CD4-positive, alpha-beta T cell treated with Interleukin-17A for 1 hour (primary cell): Measurements from ENCODE around the gene KRTAP4-6.
"Not testable (repeated sequence)": the region's sequence is repeated elsewhere in the genome, so short reads cannot be mapped to it uniquely, and the experiment has no call there.

Source experiments
- DNase-seq: peaks from one replicate; pipeline ENCODE4 v3.0.0-alpha.2; 2020

KRTAP4-6 gene

GRCh38 chr17:41145261-41145660, 4.9 kb upstream of the KRTAP4-6 start:
- DNase-seq = no peak

- no peak for DNase-seq
Observed at GRCh38 chr17:41144846-41145245, 4.5 kb upstream of the KRTAP4-6 start.

- no peak for DNase-seq
Observed at GRCh38 chr17:41141361-41141760, 1.0 kb upstream of the KRTAP4-6 start.

- not testable (repeated sequence) for DNase-seq
Observed at GRCh38 chr17:41139865-41140264, 479 bp downstream of the KRTAP4-6 start.

- DNase-seq = no peak
Observed at GRCh38 chr17:41133880-41134735, 6.2 kb downstream of the KRTAP4-6 start.

GRCh38 chr17:41131979-41132378, 8.4 kb downstream of the KRTAP4-6 start:
- DNase-seq = no peak

- DNase-seq = no peak
Observed at GRCh38 chr17:41127371-41127770, 13.0 kb downstream of the KRTAP4-6 start.

GRCh38 chr17:41126412-41126811, 13.9 kb downstream of the KRTAP4-6 start:
- DNase-seq = no peak

GRCh38 chr17:41125064-41125463, 15.3 kb downstream of the KRTAP4-6 start:
- DNase-seq = no peak

GRCh38 chr17:41123991-41124371, 16.4 kb downstream of the KRTAP4-6 start, which contains the start of gene KRTAP4-12:
KRTAP4-12 (minus strand) TSS chr17:41124182; CDS start chr17:41124122, 60 bp downstream.
- DNase-seq = not testable (repeated sequence)

- DNase-seq = not testable (repeated sequence)
Observed at GRCh38 chr17:41123292-41123990, 16.9 kb downstream of the KRTAP4-6 start.

- no peak for DNase-seq
Observed at GRCh38 chr17:41121742-41122141, 18.6 kb downstream of the KRTAP4-6 start.

GRCh38 chr17:41119696-41120690, 20.4 kb downstream of the KRTAP4-6 start:
- DNase-seq = peak; percentile 23

- DNase-seq = no peak
Observed at GRCh38 chr17:41118721-41119120, 21.6 kb downstream of the KRTAP4-6 start.

- not testable (repeated sequence) for DNase-seq
Observed at GRCh38 chr17:41117846-41118386, 22.4 kb downstream of the KRTAP4-6 start, which contains the start of gene KRTAP4-11. KRTAP4-11 (minus strand) TSS chr17:41118373; CDS start chr17:41118315, 58 bp downstream.

- DNase-seq = no peak
Observed at GRCh38 chr17:41116297-41116696, 24.0 kb downstream of the KRTAP4-6 start.

GRCh38 chr17:41111151-41111885, 29.0 kb downstream of the KRTAP4-6 start:
- no peak for DNase-seq

GRCh38 chr17:41108728-41109386, 31.5 kb downstream of the KRTAP4-6 start:
- DNase-seq = not testable (repeated sequence)

GRCh38 chr17:41107941-41108450, 32.3 kb downstream of the KRTAP4-6 start:
- no peak for DNase-seq

- DNase-seq = not testable (repeated sequence)
Observed at GRCh38 chr17:41105347-41105746, 35.0 kb downstream of the KRTAP4-6 start, which contains the start of gene KRTAP4-9. KRTAP4-9 (plus strand) TSS chr17:41105389; CDS start chr17:41105389, 0 bp downstream.
